HG02571 (cell line): ENCODE measurements around the gene ADAMTS17.
"Not testable (repeated sequence)": the region's sequence is repeated elsewhere in the genome, so short reads cannot be mapped to it uniquely, and the experiment has no call there.

Experiments used
- ATAC-seq: cut with Tn5 transposase; IDR thresholded peaks from one replicate; pipeline ENCODE4 v1.9.1; 2021; ENCODE audit warnings: mild to moderate bottlenecking, moderate library complexity; ENCODE audit not compliant: unreplicated experiment

Gene ADAMTS17

GRCh38 chr15:99930696-99931095, 411.1 kb downstream of the ADAMTS17 start:
- no peak for ATAC-seq

- no peak for ATAC-seq
Measured at GRCh38 chr15:99929266-99929665, 412.5 kb downstream of the ADAMTS17 start.

- ATAC-seq, result peak; percentile 91
Measured at GRCh38 chr15:99928429-99928981, 413.3 kb downstream of the ADAMTS17 start.

DNA sequence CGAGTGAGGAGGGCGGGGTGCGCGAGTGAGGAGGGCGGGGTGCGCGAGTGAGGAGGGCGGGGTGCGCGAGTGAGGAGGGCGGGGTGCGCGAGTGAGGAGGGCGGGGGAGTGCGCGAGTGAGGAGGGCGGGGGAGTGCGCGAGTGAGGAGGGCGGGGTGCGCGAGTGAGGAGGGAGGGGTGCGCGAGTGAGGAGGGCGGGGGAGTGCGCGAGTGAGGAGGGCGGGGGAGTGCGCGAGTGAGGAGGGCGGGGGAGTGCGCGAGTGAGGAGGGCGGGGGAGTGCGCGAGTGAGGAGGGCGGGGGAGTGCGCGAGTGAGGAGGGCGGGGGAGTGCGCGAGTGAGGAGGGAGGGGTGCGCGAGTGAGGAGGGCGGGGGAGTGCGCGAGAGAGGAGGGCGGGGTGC, 415.2 kb downstream of the ADAMTS17 start:
- not testable (repeated sequence) for ATAC-seq

GRCh38 chr15:99925661-99926461, 415.9 kb downstream of the ADAMTS17 start:
- no peak for ATAC-seq

DNA sequence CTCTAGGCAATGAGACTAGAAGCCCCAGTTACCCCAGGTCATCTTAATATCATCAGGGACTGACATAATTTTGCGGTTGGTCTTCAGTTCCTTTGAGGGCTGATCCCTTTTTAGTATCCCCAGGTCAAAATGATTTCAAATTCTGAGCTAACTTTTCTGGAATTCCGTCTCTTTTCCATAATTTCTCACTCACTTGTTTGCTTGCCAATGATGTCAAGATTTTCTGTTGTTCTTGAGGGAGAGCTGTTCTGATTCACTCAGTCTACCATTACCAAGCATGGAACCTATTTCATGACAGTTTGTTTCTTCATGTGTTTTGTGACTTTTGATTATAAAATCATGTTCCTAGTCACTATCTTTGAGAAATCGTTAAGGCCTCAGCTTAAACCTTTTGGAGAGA, 418.1 kb downstream of the ADAMTS17 start:
- ATAC-seq, result no peak
